ENCODE results near the gene TRIM31. TPM values are rescaled to one million over a fixed set of nuclear protein-coding genes. Genes with fewer than 3 reads are reported as not detected.

Gene TRIM31
- polyA plus RNA-seq, 6 donors from 2014 or later: not detected

DNA sequence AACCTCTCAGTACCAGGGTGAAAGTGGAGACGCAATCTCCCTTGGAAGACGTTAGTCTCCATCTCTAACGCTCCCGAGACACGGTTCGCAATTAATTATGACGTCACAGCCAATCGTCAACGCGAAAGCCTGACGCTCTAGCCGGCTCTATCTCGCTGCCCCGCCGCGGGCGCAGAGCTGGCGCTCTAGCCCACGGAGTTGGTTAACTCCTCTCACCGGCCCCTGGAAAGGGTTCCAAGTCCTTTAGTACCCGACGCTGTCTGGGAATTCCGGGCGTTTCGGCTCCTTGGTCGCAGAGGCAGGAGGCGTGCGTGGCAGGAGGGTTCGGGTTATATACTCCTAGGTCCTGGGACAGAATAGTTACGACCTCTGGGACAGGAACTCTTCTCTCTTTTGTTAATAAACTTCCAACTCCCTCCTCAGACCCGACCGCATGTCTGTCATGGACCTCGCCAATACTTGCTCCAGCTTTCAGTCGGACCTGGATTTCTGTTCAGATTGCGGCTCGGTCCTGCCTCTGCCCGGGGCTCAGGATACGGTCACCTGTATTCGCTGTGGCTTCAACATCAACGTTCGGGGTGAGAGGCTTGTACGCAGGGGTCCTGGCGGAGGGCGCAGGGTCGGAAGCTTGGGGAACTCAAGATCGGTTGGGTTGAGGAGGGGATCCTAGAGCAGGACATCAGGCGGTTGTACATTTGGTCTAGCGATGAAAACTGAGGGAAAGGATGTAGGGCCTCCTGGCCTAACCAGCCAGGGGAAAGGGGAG is 51.6 kb downstream of the TRIM31 start, which contains the start of gene POLR1H:
Gene POLR1H (plus strand): TSS at position 174 of the 766 bp plus-strand sequence. CDS start 260 bp downstream, at position 434.
- H3K36me3 Mint-ChIP-seq: peaks cover 7 to 21% of the 10 kb centered on the region in 2 donors
- H3K27ac Mint-ChIP-seq: peak within 1 kb of the TSS; percentile 98 to 100 (median 99)
- ATAC-seq (ENCODE audit: low read depth in 2 of 2) (peak; percentile 91 to 92), DNase-seq (peak; percentile 88)
- H3K9me3 Mint-ChIP-seq: no peaks in the 10 kb centered on the region
- no peaks in the 10 kb centered on the region for H3K27me3 Mint-ChIP-seq
- peaks cover 21 to 35% (median 24%) of the 10 kb centered on the region in 3 donors for H3K4me1 Mint-ChIP-seq
- H3K4me3 Mint-ChIP-seq: peak within 1 kb of the TSS; percentile 94 to 99 (median 98)

GRCh38 chr6:30060606-30061091 is 52.2 kb downstream of the TRIM31 start:
- DNase-seq (no peak), ATAC-seq (ENCODE audit: low read depth in 2 of 2) (peak; percentile 69 to 74)
- Mint-ChIP-seq H3K4me3 (peak overlapping the region; percentile 94 to 99 (median 98)), H3K4me1 (peaks cover 17 to 29% (median 18%) of the 10 kb centered on the region in 3 donors), H3K27ac (peak overlapping the region; percentile 98 to 100 (median 99)), H3K27me3 (no peaks in the 10 kb centered on the region), H3K9me3 (no peaks in the 10 kb centered on the region), H3K36me3 (peaks cover 7 to 21% of the 10 kb centered on the region in 2 donors)

DNA sequence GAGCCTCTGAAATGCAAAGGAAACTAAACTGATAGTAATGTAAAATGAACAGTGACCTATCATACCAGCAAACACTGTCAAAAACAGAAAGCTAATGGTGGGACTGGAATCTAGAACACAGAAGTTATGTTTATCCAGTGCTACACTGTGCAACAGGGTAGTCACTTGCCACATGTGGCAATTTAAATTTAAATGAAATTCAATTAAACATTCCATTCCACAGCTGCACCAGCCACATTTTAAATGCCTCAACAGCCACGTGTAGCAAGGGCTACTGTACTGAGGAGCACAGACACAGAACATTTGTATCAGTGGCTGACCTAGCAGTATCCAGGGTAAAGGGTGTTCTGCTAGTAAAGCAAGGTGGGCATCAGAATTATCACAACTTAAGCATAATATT is 57.4 kb downstream of the TRIM31 start:
- H3K27ac Mint-ChIP-seq: no peak overlapping the region
- no peak for ATAC-seq (ENCODE audit: low read depth in 2 of 2)
- peaks cover 1 to 7% (median 4%) of the 10 kb centered on the region in 3 donors for H3K4me1 Mint-ChIP-seq
- H3K36me3 Mint-ChIP-seq: peaks cover 12% of the 10 kb centered on the region in 2 donors
- no peak for DNase-seq
- no peaks in the 10 kb centered on the region for H3K27me3 Mint-ChIP-seq
- H3K9me3 Mint-ChIP-seq: no peaks in the 10 kb centered on the region
- no peak overlapping the region for H3K4me3 Mint-ChIP-seq

DNA sequence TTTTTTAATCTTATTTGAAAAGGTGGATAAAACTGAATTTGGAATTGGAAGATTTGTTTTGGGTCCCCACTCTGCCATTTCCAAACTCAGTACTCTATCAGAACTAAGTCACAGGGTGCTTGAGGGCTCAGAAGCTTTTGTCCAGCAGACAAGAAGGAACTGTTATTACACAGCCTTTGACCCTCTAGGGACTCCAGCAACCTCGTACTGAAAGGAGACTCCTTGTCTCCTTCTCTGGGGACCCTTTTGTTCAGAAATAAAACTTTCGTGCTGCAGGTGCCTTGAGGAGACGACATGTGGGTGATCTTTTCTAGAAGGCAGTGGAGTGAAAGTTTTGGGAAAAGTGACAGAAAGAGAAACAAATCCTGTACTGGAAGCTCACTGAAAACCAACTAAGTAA is 59.2 kb downstream of the TRIM31 start:
- no peak overlapping the region for H3K4me3 Mint-ChIP-seq
- DNase-seq (no peak), ATAC-seq (ENCODE audit: low read depth in 2 of 2) (no peak)
- H3K36me3 Mint-ChIP-seq: peaks cover 12% of the 10 kb centered on the region in 2 donors
- no peaks in the 10 kb centered on the region for H3K9me3 Mint-ChIP-seq
- no peak overlapping the region for H3K27ac Mint-ChIP-seq
- H3K27me3 Mint-ChIP-seq: no peaks in the 10 kb centered on the region
- H3K4me1 Mint-ChIP-seq: peaks cover 0 to 5% (median 0%) of the 10 kb centered on the region in 3 donors

Other genes with a start within 250 kb of the TRIM31 start
- 1,000 to 10,000 TPM; 1,115 to 2,161 (median 1,804) TPM for gene HLA-A, start 170.6 kb downstream of the TRIM31 start, polyA plus RNA-seq (ENCODE audit: low read depth in 6 of 6)
- gene POLR1H, start 51.8 kb downstream of the TRIM31 start, polyA plus RNA-seq (ENCODE audit: low read depth in 6 of 6): 100 to 1,000 TPM in 1 of 6 donors, 10 to 100 TPM in 5; 40.2 to 102 (median 85.7) TPM
- 100 to 1,000 TPM in 2 of 6 donors, 10 to 100 TPM in 4; 70.9 to 101 (median 84.8) TPM for gene PPP1R11, start 45.9 kb downstream of the TRIM31 start, polyA plus RNA-seq (ENCODE audit: low read depth in 6 of 6)
- gene RNF39, start 37.3 kb downstream of the TRIM31 start, polyA plus RNA-seq (ENCODE audit: low read depth in 6 of 6): under 1 TPM in 2 of 6 donors, not detected in 4; 0.14 to 0.15 TPM
- not detected for gene TRIM40, start 23.1 kb upstream of the TRIM31 start, polyA plus RNA-seq (ENCODE audit: low read depth in 6 of 6)
- under 1 TPM in 1 of 6 donors, not detected in 5; 0.18 TPM for gene TRIM10, start 48.1 kb upstream of the TRIM31 start, polyA plus RNA-seq (ENCODE audit: low read depth in 6 of 6)
- not detected for gene TRIM15, start 50.5 kb upstream of the TRIM31 start, polyA plus RNA-seq (ENCODE audit: low read depth in 6 of 6)
- 10 to 100 TPM; 20.4 to 70.0 (median 48.2) TPM for gene TRIM26, start 100.3 kb upstream of the TRIM31 start, polyA plus RNA-seq (ENCODE audit: low read depth in 6 of 6)
- gene TRIM39, start 213.8 kb upstream of the TRIM31 start, polyA plus RNA-seq (ENCODE audit: low read depth in 6 of 6): 10 to 100 TPM in 4 of 6 donors, 1 to 10 TPM in 2; 8.0 to 16.3 (median 15.0) TPM
- 100 to 1,000 TPM in 3 of 6 donors, 10 to 100 TPM in 3; 82.9 to 124 (median 98.4) TPM for gene RPP21, start 232.1 kb upstream of the TRIM31 start, polyA plus RNA-seq (ENCODE audit: low read depth in 6 of 6)